ENCODE measurements around the gene EPHB2. TPM values are rescaled to one million over a fixed set of nuclear protein-coding genes. Genes with fewer than 3 reads are reported as not detected.

Gene EPHB2
- total RNA-seq, 4 donors from 2014 or later = 0.08 to 3.4 (median 1.9) TPM

DNA sequence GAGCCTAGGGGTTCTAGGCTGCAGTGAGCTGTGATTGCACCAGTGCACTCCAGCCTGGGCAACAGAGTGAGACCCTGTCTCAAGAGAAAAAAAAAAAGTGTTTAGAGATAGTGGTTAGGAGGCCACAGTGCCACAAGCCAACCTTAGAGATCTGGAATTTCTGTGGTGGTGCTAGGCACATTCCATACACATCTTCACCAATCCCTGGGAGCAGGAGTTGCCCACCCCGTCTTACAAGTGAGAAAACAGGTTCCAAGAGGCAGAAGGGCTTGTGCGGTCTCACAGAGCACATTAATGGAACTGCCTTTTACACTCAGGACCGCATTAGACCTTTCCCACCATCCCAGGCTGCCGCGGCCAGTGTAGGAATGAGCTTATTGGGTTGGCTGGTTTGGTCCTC lies 93.2 kb downstream of the EPHB2 start:
- WGBS, 2 donors = 78 to 88% methylated on average over 3 to 4 of the region's 5 CpGs
- no peak for DNase-seq
- Histone ChIP-seq H3K4me1 (peaks cover 3 to 38% (median 7%) of the 10 kb centered on the region in 3 donors), H3K27me3 (peaks cover 0 to 74% (median 0%) of the 10 kb centered on the region in 4 donors), H3K36me3 (no peaks in the 10 kb centered on the region), H3K9me3 (no peaks in the 10 kb centered on the region), H3K27ac (no peak overlapping the region), H3K4me3 (no peak overlapping the region)
- TF ChIP-seq POLR2A (IDR thresholded peaks at IDR 0.05) = no peak
- intact Hi-C loops (cut with DNase I) = no loop called here

DNA sequence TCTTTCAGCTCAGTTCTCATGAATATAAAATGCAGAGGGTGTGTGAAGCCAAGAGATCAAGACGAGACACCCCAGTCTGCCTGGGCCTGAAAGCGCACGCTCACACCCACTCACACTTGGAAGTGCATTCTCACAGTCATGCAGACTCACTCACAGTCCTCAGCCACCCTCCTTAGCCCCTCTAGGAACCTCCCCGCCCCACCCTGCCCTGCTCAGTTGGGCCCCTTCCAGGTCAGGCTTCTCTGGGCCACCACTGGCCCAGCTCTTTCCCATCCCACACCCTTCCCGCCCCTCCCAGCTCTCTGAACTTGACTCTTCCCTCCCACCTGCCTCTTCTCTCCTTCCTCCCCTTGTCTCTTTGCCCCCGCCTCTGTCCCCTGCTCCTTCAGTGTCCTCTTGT lies 93.8 kb downstream of the EPHB2 start:
- intact Hi-C loops (cut with DNase I) = no loop called here
- peaks cover 0 to 68% (median 0%) of the 10 kb centered on the region in 4 donors for H3K27me3 ChIP-seq
- DNase-seq = no peak
- no peak overlapping the region for H3K4me3 ChIP-seq
- no peaks in the 10 kb centered on the region for H3K36me3 ChIP-seq
- peaks cover 7 to 43% (median 8%) of the 10 kb centered on the region in 3 donors for H3K4me1 ChIP-seq
- WGBS, 2 donors = 17 to 35% methylated on average over 5 to 6 of the region's 6 CpGs
- TF ChIP-seq POLR2A (IDR thresholded peaks at IDR 0.05) = no peak
- TF ChIP-seq, protein P1, sequence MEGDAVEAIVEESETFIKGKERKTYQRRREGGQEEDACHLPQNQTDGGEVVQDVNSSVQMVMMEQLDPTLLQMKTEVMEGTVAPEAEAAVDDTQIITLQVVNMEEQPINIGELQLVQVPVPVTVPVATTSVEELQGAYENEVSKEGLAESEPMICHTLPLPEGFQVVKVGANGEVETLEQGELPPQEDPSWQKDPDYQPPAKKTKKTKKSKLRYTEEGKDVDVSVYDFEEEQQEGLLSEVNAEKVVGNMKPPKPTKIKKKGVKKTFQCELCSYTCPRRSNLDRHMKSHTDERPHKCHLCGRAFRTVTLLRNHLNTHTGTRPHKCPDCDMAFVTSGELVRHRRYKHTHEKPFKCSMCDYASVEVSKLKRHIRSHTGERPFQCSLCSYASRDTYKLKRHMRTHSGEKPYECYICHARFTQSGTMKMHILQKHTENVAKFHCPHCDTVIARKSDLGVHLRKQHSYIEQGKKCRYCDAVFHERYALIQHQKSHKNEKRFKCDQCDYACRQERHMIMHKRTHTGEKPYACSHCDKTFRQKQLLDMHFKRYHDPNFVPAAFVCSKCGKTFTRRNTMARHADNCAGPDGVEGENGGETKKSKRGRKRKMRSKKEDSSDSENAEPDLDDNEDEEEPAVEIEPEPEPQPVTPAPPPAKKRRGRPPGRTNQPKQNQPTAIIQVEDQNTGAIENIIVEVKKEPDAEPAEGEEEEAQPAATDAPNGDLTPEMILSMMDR (IDR thresholded peaks at IDR 0.05) = no peak
- no peaks in the 10 kb centered on the region for H3K9me3 ChIP-seq
- H3K27ac ChIP-seq = no peak overlapping the region

DNA sequence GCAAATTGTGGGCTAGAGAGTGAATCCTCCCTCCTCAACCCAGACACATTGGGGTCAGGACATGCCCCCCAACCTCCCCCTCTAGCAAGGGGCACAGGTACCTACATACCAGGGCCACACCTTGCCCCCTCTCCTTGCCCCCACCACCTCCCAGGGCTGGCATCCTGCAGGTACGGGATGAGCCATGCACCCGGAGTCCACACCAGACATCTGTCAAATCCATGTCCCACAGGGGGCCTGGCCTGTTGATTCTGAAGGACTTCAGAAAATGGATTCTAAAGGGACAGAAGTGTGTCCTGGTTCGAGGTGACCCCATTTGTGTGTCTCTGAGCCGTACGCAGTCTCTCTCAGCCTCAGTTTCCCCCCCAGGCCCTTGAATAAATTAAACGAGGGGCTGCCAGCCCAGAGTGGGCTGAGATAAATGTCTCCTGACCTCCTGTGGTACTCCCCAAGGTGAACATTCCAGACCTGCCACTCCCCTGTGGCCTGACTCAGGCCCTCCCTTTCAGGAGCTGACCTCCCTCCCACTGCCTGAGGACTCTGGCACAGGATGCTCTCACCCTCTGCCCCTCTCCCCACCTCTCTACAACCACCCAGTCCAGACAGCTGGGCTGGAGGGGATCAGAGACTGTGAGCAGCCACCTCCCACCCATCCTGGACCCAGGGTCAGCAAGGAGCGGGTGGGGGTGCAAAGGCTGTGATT lies 94.5 kb downstream of the EPHB2 start:
- Histone ChIP-seq H3K9me3 (no peaks in the 10 kb centered on the region), H3K4me3 (no peak overlapping the region), H3K36me3 (no peaks in the 10 kb centered on the region), H3K27me3 (peaks cover 0 to 68% (median 0%) of the 10 kb centered on the region in 4 donors), H3K4me1 (peaks cover 7 to 45% (median 8%) of the 10 kb centered on the region in 3 donors), H3K27ac (no peak overlapping the region)
- no peak for TF ChIP-seq POLR2A (IDR thresholded peaks at IDR 0.05)
- TF ChIP-seq, protein P1 (IDR thresholded peaks at IDR 0.05) = no peak
- intact Hi-C loops (cut with DNase I) = no loop called here
- WGBS, 2 donors = 74 to 75% methylated on average over 5 of the region's 7 CpGs
- no peak for DNase-seq

DNA sequence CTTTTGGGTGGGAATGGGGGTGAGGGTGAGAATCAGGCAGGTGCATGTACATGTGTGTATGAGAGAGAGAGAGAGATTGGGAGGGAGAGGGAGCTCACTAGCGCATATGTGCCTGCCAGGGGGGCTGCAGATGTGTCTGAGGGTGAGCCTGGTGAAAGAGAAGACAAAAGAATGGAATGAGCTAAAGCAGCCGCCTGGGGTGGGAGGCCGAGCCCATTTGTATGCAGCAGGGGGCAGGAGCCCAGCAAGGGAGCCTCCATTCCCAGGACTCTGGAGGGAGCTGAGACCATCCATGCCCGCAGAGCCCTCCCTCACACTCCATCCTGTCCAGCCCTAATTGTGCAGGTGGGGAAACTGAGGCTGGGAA lies 95.0 kb downstream of the EPHB2 start:
- peaks cover 7 to 45% (median 8%) of the 10 kb centered on the region in 3 donors for H3K4me1 ChIP-seq
- H3K36me3 ChIP-seq = no peaks in the 10 kb centered on the region
- TF ChIP-seq, protein P1 (IDR thresholded peaks at IDR 0.05) = no peak
- TF ChIP-seq POLR2A (IDR thresholded peaks at IDR 0.05) = no peak
- no peak for DNase-seq
- peaks cover 0 to 68% (median 0%) of the 10 kb centered on the region in 4 donors for H3K27me3 ChIP-seq
- no peaks in the 10 kb centered on the region for H3K9me3 ChIP-seq
- H3K4me3 ChIP-seq = no peak overlapping the region
- intact Hi-C loops (cut with DNase I) = no loop called here
- no peak overlapping the region for H3K27ac ChIP-seq
- 88 to 94% methylated on average over 4 of the region's 4 CpGs for WGBS, 2 donors

DNA sequence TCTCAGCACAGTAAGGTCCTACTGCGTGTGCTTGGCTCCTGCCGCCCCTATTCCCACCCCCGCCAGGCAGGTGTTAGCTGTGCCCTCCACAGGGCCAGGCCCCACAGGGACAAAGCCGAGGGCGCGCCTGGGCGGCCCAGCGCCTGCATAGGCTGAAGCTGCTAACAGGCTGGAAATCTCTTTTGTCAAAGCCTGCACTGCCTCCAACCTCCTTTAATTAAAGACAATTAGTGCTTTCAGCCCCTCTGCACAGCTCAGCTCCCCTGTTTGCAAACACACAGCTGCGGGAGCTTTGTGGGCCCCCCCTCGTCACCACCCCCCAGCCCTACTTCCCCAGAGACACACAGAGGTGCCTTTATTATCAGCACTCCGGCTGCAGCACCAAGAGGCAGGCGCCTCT lies 95.9 kb downstream of the EPHB2 start:
- Histone ChIP-seq H3K4me3 (no peak overlapping the region), H3K4me1 (peaks cover 7 to 45% (median 8%) of the 10 kb centered on the region in 3 donors), H3K27me3 (peaks cover 0 to 68% (median 0%) of the 10 kb centered on the region in 4 donors), H3K27ac (no peak overlapping the region), H3K9me3 (no peaks in the 10 kb centered on the region), H3K36me3 (no peaks in the 10 kb centered on the region)
- 36 to 60% methylated on average over 4 to 8 of the region's 12 CpGs for WGBS, 2 donors
- TF ChIP-seq POLR2A (IDR thresholded peaks at IDR 0.05) = no peak
- TF ChIP-seq, protein P1 (IDR thresholded peaks at IDR 0.05) = no peak
- intact Hi-C loops (cut with DNase I) = no loop called here
- no peak for DNase-seq
